ENCODE results near the gene ENOSF1.
"Not testable (repeated sequence)": the region's sequence is repeated elsewhere in the genome, so short reads cannot be mapped to it uniquely, and the experiment has no call there.

ENOSF1 gene

GRCh38 chr18:712401-713134 lies at the start of gene ENOSF1:
TSS of gene ENOSF1 (minus strand) at chr18:712630. CDS start at chr18:712587, 43 bp downstream.
- DNase-seq (ENCODE audit: low read depth in 2 of 2) = peak; percentile 85 to 86

GRCh38 chr18:759864-760263 lies 47.4 kb upstream of the ENOSF1 start:
- DNase-seq (ENCODE audit: low read depth in 2 of 2) = not testable (repeated sequence)

- DNase-seq (ENCODE audit: low read depth in 2 of 2) = no peak
Measured at GRCh38 chr18:755506-755905, 43.1 kb upstream of the ENOSF1 start.

- DNase-seq (ENCODE audit: low read depth in 2 of 2) = no peak
Measured at GRCh38 chr18:754656-755055, 42.2 kb upstream of the ENOSF1 start.

GRCh38 chr18:750456-750855 lies 38.0 kb upstream of the ENOSF1 start:
- no peak for DNase-seq (ENCODE audit: low read depth in 2 of 2)

GRCh38 chr18:744832-745597 lies 32.6 kb upstream of the ENOSF1 start:
- no peak for DNase-seq (ENCODE audit: low read depth in 2 of 2)

GRCh38 chr18:741931-742512 lies 29.6 kb upstream of the ENOSF1 start:
- DNase-seq (ENCODE audit: low read depth in 2 of 2) = no peak

- no peak for DNase-seq (ENCODE audit: low read depth in 2 of 2)
Measured at GRCh38 chr18:732371-732770, 19.9 kb upstream of the ENOSF1 start.

GRCh38 chr18:731185-731584 lies 18.8 kb upstream of the ENOSF1 start:
- DNase-seq (ENCODE audit: low read depth in 2 of 2) = no peak

- DNase-seq (ENCODE audit: low read depth in 2 of 2) = no peak
Measured at GRCh38 chr18:730692-731091, 18.3 kb upstream of the ENOSF1 start.

- not testable (repeated sequence) for DNase-seq (ENCODE audit: low read depth in 2 of 2)
Measured at GRCh38 chr18:730120-730519, 17.7 kb upstream of the ENOSF1 start.

GRCh38 chr18:725646-726045 lies 13.2 kb upstream of the ENOSF1 start:
- DNase-seq (ENCODE audit: low read depth in 2 of 2) = no peak

GRCh38 chr18:723541-724080 lies 11.2 kb upstream of the ENOSF1 start:
- DNase-seq (ENCODE audit: low read depth in 2 of 2) = no peak

- DNase-seq (ENCODE audit: low read depth in 2 of 2) = no peak
Measured at GRCh38 chr18:717003-717402, 4.6 kb upstream of the ENOSF1 start.

- DNase-seq (ENCODE audit: low read depth in 2 of 2) = no peak
Measured at GRCh38 chr18:715626-716025, 3.2 kb upstream of the ENOSF1 start.

GRCh38 chr18:713135-713490 lies 683 bp upstream of the ENOSF1 start:
- no peak for DNase-seq (ENCODE audit: low read depth in 2 of 2)

- DNase-seq (ENCODE audit: low read depth in 2 of 2) = peak; percentile 53 to 64
Measured at GRCh38 chr18:711657-712400, 601 bp downstream of the ENOSF1 start.

- no peak for DNase-seq (ENCODE audit: low read depth in 2 of 2)
Measured at GRCh38 chr18:711310-711656, 1.1 kb downstream of the ENOSF1 start.

GRCh38 chr18:710418-711300 lies 1.8 kb downstream of the ENOSF1 start:
- no peak for DNase-seq (ENCODE audit: low read depth in 2 of 2)

- no peak for DNase-seq (ENCODE audit: low read depth in 2 of 2)
Measured at GRCh38 chr18:709771-710170, 2.7 kb downstream of the ENOSF1 start.

GRCh38 chr18:708096-708495 lies 4.3 kb downstream of the ENOSF1 start:
- no peak for DNase-seq (ENCODE audit: low read depth in 2 of 2)
